GM21717 (cell line): ENCODE data around the gene MRPL23.

Experiments
- ATAC-seq: cut with Tn5 transposase; IDR thresholded peaks from one replicate; pipeline ENCODE4 v1.9.1; 2021; ENCODE audit warnings: mild to moderate bottlenecking, moderate library complexity; ENCODE audit not compliant: unreplicated experiment

Gene MRPL23

DNA sequence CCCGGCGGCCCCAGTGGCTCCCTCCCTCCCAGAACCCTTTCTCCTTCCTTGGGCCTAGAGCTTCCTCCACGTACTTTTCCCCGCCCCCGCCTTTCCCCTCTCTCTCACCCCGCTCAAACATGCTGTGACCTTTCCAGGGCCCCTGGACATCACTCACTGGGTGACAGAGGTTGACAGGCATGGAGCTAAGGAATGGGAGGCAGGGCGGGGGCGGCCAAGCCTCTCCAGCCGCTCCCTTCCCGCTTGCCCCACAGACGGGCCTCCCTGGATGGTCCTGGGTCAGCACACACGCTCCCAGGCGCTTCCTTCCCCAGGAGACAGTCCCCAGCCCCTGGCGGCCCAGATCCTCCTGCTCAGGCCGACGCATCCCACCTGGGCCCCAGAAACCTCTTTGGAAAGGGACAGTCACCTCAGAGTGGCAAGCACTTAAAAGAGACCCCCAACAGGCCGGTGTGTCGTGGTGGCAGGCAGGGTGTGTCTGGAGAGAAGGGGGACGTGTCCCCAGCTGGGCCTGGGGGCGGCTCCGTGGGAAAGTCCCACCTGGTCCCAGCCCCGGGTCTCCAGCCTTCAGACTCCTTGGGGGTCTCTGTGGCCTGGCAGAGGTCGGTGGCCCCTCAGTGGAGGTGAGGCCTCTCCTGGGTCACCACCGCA, 41.7 kb downstream of the MRPL23 start:
- no peak for ATAC-seq

DNA sequence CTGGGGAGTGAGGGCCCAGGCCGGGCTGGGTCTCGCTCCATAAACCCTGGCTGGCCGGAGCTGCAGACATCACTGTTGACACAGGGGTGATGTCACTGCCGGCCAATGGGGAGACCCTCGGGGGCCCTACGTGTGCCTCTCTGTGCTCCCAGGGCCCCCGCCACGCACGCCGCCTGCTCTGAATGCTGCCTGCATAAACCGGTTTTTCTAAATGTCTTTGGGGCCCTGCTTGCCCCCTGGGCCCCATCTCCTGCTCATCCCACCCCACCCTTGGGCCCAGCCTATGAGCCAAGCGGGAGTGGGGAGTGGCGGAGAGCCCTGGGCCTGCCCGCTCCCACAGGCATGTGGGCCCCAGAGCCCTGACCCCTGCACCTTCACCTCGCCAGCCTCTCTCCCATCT, 42.8 kb downstream of the MRPL23 start:
- ATAC-seq = no peak

DNA sequence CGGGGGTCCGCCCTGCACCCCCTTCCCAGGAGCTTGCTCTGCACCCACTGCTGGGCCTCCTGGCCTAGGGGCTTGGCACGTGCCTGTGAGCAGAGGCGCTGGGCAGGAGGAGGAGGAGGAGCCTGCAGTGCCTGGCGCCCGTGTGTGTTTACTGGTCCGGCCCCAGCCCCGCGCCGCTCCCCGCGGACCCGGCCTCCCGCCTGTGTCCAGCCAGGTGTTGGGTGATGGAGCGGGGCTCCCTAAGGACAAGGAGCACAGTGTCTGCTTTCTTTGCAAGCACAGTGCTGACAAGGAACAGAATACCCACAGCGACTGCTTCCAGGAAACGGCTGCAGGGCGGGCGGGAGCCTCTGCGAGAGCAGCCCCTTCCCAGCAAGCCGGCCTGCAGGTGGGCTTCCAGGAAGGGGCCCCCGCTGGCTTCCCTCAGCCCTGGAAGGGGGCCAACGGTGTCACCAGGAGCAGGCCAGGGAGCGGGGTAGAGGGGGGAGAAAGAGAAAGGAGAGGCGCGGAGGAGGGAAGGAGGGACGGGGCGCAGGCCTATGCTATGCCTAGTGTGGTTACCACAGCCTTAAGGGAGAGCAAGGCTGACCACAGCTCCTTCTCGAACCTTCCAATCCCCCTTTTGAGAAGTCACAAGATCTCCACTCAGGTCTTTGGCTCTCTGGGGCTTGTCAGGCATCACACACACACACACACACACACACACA, 43.9 kb downstream of the MRPL23 start:
- ATAC-seq = no peak

DNA sequence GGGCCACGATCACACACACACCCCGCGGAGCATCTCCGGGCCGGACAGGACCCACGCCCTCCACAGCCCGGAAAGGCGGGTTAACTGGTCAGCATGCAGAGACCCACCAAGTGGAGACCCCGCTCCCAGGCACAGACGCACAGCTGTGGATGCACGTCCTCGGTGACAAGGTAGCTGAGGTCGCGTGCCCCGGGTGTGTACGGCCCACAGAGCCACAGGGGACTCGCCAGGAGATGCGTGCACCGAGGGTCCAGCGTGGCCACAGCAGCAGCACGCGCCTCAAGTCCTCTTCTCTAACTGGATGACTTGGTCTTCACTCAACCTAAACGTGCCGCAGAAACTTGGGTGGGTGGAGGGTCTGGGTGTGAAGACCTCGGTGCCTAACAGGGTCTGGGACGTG, 45.0 kb downstream of the MRPL23 start:
- no peak for ATAC-seq

DNA sequence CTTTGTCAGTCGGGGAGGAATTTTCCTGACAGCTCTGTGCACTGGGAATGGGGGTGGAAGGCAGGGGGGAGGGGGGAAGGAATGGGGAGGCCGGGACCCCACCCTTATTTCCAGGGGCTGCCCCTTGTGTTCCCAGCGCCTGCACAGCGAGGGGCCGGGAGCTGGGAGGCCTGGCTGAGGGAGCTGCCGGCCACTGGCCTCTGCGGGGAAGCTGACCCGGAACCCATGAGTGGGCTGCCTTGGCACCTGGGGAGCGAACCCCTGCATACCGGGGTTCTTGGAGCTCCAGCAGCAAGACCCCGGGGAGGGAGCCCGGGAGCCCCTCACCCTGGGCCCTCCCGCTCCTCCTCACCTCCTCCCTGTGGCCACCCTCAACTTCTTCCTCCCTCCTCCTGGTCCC, 47.0 kb downstream of the MRPL23 start:
- no peak for ATAC-seq

DNA sequence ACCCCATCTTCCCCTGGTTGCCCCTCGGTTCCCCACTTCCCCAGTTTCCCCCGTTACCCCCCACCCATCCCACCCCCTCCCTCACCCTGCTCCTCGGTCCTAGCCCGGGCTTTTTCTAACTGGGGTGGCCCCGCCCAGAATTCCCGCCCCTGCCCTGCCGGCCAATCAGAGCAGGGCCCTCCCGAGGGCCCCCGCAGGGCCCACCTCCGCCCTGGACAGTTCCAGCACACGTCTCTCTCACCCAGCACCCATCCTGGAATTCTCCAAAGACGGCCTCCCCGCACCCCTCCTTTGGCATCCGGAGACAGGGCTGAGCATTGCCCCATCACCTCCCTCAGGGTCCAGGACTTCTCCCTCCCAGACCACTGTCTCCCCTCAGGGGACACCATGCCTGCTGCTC, 50.6 kb downstream of the MRPL23 start, which contains the start of gene H19:
TSS of gene H19 (minus strand) at position 88 of the 400 bp plus-strand sequence.
- ATAC-seq = no peak

DNA sequence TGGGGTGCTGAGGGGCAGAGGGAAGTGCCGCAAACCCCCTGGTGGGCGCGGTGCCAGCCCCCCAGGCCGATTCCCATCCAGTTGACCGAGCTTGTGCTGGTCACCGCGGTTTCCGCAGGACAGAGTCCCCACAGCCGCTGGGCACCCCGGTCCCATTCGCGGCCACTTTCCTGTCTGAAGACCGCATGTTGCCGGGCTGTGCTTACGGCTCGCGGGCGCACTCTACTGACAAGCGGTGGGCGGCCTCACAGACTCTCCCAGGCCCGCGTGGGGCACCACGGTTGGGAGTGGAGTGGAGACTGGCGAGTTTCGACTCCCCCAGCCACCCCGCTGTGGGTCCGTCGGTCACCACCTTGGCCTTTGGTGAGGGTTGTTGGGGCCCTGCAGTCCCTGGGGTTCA, 51.2 kb downstream of the MRPL23 start:
- ATAC-seq = no peak

DNA sequence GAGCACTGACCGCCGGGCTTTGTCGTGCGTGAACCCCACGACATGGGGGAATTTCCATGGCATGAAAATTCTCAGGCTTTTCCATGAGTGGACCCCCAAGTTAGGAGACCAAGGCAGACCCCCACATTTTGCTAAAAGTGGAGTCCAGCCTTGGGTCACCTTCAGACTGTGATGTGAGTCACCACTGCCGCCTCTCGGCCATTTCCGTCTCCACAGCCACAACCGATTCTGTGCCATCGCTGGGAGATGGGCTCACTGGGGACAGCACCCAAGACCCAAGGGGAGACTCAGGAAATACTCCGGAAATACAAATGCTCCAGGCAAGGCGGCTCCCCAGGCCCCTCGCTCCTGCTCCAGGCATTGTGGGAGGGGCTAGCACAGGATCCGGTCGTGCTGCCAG, 51.7 kb downstream of the MRPL23 start:
- ATAC-seq = no peak

DNA sequence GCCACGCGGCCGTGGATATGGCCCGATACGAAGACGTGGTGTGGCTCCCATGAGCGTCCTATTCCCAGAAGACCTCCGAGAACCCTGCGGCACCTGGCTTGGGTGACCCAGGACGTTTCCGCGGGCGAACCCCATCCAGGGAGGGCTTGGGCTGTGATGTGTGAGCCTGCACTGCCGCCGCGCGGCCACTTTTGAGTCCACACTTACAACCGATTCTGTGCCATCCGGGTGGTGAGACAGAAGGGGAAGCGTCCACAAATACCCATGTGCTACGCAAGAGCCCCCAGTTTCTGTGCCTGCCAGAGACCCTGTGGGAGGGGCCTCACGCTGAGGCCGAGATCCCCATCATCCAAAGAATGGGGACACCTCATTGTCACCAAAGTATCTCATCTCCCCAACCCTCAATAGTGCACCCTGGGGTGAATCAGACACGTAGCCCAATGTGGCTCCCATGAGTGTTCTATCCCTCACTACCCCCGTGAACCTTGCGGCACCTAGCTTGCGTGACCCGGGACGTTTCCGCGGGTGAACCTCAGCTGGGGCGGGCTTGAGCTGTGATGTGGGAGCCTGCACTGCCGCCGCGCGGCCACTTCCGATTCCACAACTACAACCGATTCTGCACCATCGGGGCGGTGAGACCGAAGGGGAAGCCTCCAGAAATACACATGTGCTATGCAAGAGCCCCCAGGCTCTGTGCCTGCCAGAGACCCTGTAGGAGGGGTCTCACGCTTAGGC, 55.1 kb downstream of the MRPL23 start:
- no peak for ATAC-seq

DNA sequence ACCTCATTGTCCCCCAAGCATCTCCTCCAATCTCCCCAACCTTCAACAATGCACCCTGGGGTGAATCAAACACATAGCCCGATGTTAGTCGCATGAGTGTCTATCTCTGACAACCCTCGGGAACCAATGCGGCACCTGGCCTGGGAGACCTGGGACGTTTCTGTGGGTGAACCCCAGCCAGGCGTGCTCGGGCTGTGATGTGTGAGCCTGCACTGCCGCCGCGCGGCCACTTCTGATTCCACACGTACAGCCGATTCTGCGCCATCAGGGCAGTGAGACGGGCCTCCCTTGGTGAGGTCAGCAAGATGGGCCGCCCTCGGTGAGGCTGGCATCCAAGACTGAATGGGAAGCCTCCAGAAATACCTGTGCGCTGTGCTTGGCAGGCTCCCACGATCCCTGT, 55.7 kb downstream of the MRPL23 start:
- ATAC-seq = no peak

DNA sequence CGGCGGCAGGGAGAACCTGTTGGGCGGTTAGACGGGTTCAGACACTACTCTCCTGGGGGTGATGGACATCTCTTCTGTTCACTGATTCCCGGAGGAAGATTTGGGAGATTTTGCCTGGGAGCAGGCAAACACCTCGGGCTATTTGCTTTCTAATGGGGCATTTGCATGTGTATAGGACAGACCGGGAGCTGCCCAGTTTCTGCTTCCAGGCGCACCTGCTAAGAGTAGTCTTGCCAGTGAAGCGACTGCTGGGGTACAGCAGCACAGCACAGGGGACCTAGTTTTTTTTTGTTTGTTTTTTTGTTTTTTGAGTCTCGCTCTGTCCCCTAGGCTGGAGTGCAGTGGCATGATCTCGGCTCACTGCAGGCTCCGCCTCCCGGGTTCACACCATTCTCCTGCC, 57.3 kb downstream of the MRPL23 start:
- no peak for ATAC-seq
